GM19324 (cell line): ENCODE data around the gene CPT2.

Experiments
- ATAC-seq: cut with Tn5 transposase; IDR thresholded peaks from one replicate; pipeline ENCODE4 v1.9.1; 2021; ENCODE audit warnings: mild to moderate bottlenecking, moderate library complexity; ENCODE audit not compliant: unreplicated experiment, low FRiP score

CPT2 gene

GRCh38 chr1:53258216-53258615 lies 61.6 kb downstream of the CPT2 start:
- ATAC-seq, result no peak

GRCh38 chr1:53259932-53260331 lies 63.3 kb downstream of the CPT2 start:
- ATAC-seq, result peak; percentile 80

- no peak for ATAC-seq
Measured at GRCh38 chr1:53260631-53261247, 64.1 kb downstream of the CPT2 start.

GRCh38 chr1:53262000-53262399 lies 65.4 kb downstream of the CPT2 start:
- ATAC-seq, result no peak
